Testis (tissue), 3 donors: ENCODE measurements around the gene CSHL1. TPM values are rescaled to one million over a fixed set of nuclear protein-coding genes. Genes with fewer than 3 reads are reported as not detected.

Experiments
- DNase-seq: peaks from one replicate; pipeline ENCODE4 v3.0.0-alpha.2; 2019
- H3K27ac ChIP-seq, 2 donors: fragments of 200-600 bp; sonication (generic); one replicate each; pipeline ENCODE4 v1.5.1; 2019
- H3K27me3 ChIP-seq: fragments of 200-600 bp; sonication (generic); one replicate; pipeline ENCODE4 v1.5.1; 2019
- H3K36me3 ChIP-seq: fragments of 200-600 bp; sonication (generic); one replicate; pipeline ENCODE4 v1.5.1; 2017; ENCODE audit warnings: low read depth; ENCODE audit errors: missing control alignments
- H3K4me1 ChIP-seq: fragments of 200-600 bp; sonication (generic); one replicate; pipeline ENCODE4 v1.5.1; 2019
- H3K4me3 ChIP-seq, 2 donors: fragments of 200-600 bp; sonication (generic); one replicate each; pipeline ENCODE4 v1.5.1; 2017 to 2019
- H3K9me3 ChIP-seq: fragments of 200-600 bp; sonication (generic); one replicate; pipeline ENCODE4 v1.5.1; 2017
- CTCF ChIP-seq, 3 experiments: fragments of 450-650 bp in 2 of 3; fragments of 200-600 bp in 1 of 3; sonication (generic) in 1 of 3; IDR thresholded peaks; one replicate each; pipeline ENCODE4 v1.5.1; 2016 to 2019; ENCODE audit warnings: antibody characterized with exemption in 3 of 3, mild to moderate bottlenecking in 2 of 3, moderate library complexity in 1 of 3
- POLR2A ChIP-seq: fragments of 450-650 bp; IDR thresholded peaks from one replicate; pipeline ENCODE4 v1.6.1; 2017; ENCODE audit warnings: antibody characterized with exemption, mild to moderate bottlenecking, moderate library complexity
- WGBS, 2 donors: methylation state at CpG; one replicate each; pipeline ENCODE4 v1.1.5; 2018; 5-methylcytosine and 5-hydroxymethylcytosine counted together
- intact Hi-C: fragments of 100-400 bp; cut with DNase I; formaldehyde crosslinking; loops from one replicate; pipeline ENCODE4 v1.15.1; 2023; ENCODE audit warnings: low total_unique reads
- polyA plus RNA-seq: library from polyadenylated mRNA; stranded (reverse); fragments of 350-450 nt; fragmentation: Illumina TruSeq; extraction: RNeasy Lipid Tissue Mini Kit (QIAGEN cat#74804); gene quantifications from one replicate; pipeline ENCODE4 v1.2.3, GENCODE V29; 2014; ENCODE audit warnings: low read depth, low replicate concordance; ENCODE audit not compliant: insufficient read depth
- total RNA-seq, 2 donors: library from RNA; depleted of rRNA; stranded (reverse); fragments of >200 nt; gene quantifications; one replicate each; pipeline ENCODE4 v1.2.3, GENCODE V29; 2016

CSHL1 gene
- total and polyA plus RNA-seq, 3 donors from 2014 or later = not detected

- intact Hi-C loops = no loop called here
- no peaks in the 10 kb centered on the region for H3K9me3 ChIP-seq
- no peaks in the 10 kb centered on the region for H3K27me3 ChIP-seq
- no peaks in the 10 kb centered on the region for H3K4me1 ChIP-seq
- H3K4me3 ChIP-seq = no peak overlapping the region
- TF ChIP-seq CTCF (IDR thresholded peaks at IDR 0.05) = no peak
- TF ChIP-seq POLR2A = no peak
- 91 to 92% methylated on average over 4 of the region's 4 CpGs for WGBS, 2 donors
- no peak overlapping the region for H3K27ac ChIP-seq
- H3K36me3 ChIP-seq = no peaks in the 10 kb centered on the region
- DNase-seq = no peak
Observed at GRCh38 chr17:63937920-63938319, 26.9 kb upstream of the CSHL1 start.

GRCh38 chr17:63937319-63937718 lies 26.3 kb upstream of the CSHL1 start:
- H3K36me3 ChIP-seq = no peaks in the 10 kb centered on the region
- H3K4me1 ChIP-seq = no peaks in the 10 kb centered on the region
- H3K9me3 ChIP-seq = no peaks in the 10 kb centered on the region
- H3K4me3 ChIP-seq = no peak overlapping the region
- no peak overlapping the region for H3K27ac ChIP-seq
- DNase-seq = no peak
- TF ChIP-seq POLR2A = no peak
- TF ChIP-seq CTCF (IDR thresholded peaks at IDR 0.05) = no peak
- intact Hi-C loops = no loop called here
- no peaks in the 10 kb centered on the region for H3K27me3 ChIP-seq
- WGBS, 2 donors = 88% methylated on average over 6 of the region's 6 CpGs

- Histone ChIP-seq H3K36me3 (no peaks in the 10 kb centered on the region), H3K4me3 (no peak overlapping the region), H3K4me1 (peaks cover 3% of the 10 kb centered on the region), H3K27ac (no peak overlapping the region), H3K9me3 (no peaks in the 10 kb centered on the region), H3K27me3 (no peaks in the 10 kb centered on the region)
- 81 to 87% methylated on average over 21 of the region's 21 CpGs for WGBS, 2 donors
- DNase-seq = no peak
- no peak for TF ChIP-seq CTCF (IDR thresholded peaks at IDR 0.05)
- intact Hi-C loops = no loop called here
Observed at GRCh38 chr17:63934183-63935112, 23.4 kb upstream of the CSHL1 start.

GRCh38 chr17:63933598-63933997 lies 22.5 kb upstream of the CSHL1 start:
- H3K27ac ChIP-seq = no peak overlapping the region
- WGBS, 2 donors = 62% methylated on average over 7 to 8 of the region's 8 CpGs
- intact Hi-C loops = no loop called here

More at GRCh38 chr17:63933598-63933997, 22.5 kb upstream of the CSHL1 start:
- H3K36me3 ChIP-seq = no peaks in the 10 kb centered on the region
- H3K4me3 ChIP-seq = no peak overlapping the region
- no peaks in the 10 kb centered on the region for H3K27me3 ChIP-seq
- DNase-seq = no peak
- no peaks in the 10 kb centered on the region for H3K9me3 ChIP-seq
- no peak for TF ChIP-seq POLR2A
- TF ChIP-seq CTCF (IDR thresholded peaks at IDR 0.05) = no peak
- H3K4me1 ChIP-seq = peaks cover 3% of the 10 kb centered on the region
